MM.1S (cell line): ENCODE measurements around the gene AFAP1.

Source experiments
- DNase-seq: peaks from one replicate; pipeline ENCODE4 v3.0.0-alpha.2; 2015
- H2AFZ ChIP-seq: fragments of 300-600 bp; sonication (generic); 2 replicates; pipeline ENCODE4 v1.6.0; 2016; ENCODE audit warnings: antibody characterized with exemption, low read length
- H3F3A ChIP-seq: fragments of 300-600 bp; sonication (generic); 2 replicates; pipeline ENCODE4 v1.6.1; 2016; ENCODE audit warnings: mild to moderate bottlenecking, antibody characterized with exemption, low read length, moderate library complexity, mixed read lengths; ENCODE audit not compliant: insufficient read depth
- H3K27ac ChIP-seq: fragments of 300-600 bp; sonication (generic); 2 replicates; pipeline ENCODE4 v1.5.1; 2016; ENCODE audit warnings: mild to moderate bottlenecking, low read length
- H3K27me3 ChIP-seq: fragments of 300-600 bp; sonication (generic); replicated peaks from 2 replicates; pipeline ENCODE4 v1.6.0; 2016; ENCODE audit warnings: low read length; ENCODE audit not compliant: insufficient read depth
- H3K36me3 ChIP-seq: fragments of 300-600 bp; sonication (generic); replicated peaks from 2 replicates; pipeline ENCODE4 v1.6.1; 2016; ENCODE audit warnings: mild to moderate bottlenecking, low read length, mixed read lengths; ENCODE audit not compliant: insufficient read depth
- H3K4me1 ChIP-seq: fragments of 300-600 bp; sonication (generic); 2 replicates; pipeline ENCODE4 v1.6.1; 2016; ENCODE audit warnings: low read length, mixed read lengths
- H3K4me2 ChIP-seq: fragments of 300-600 bp; sonication (generic); 2 replicates; pipeline ENCODE4 v1.6.0; 2016; ENCODE audit warnings: low read depth, low read length
- H3K4me3 ChIP-seq: fragments of 300-600 bp; sonication (generic); 2 replicates; pipeline ENCODE4 v1.5.1; 2016; ENCODE audit warnings: low read length, mixed read lengths
- H3K79me2 ChIP-seq: fragments of 300-600 bp; sonication (generic); 2 replicates; pipeline ENCODE4 v1.6.1; 2016; ENCODE audit warnings: mixed run types, low read length, mixed read lengths
- H3K9ac ChIP-seq: fragments of 300-600 bp; sonication (generic); 2 replicates; pipeline ENCODE4 v1.6.1; 2016; ENCODE audit warnings: low read length, mixed read lengths
- H3K9me2 ChIP-seq: fragments of 300-600 bp; sonication (generic); replicated peaks from 2 replicates; pipeline ENCODE4 v1.6.1; 2016; ENCODE audit warnings: mild to moderate bottlenecking, low read length, mixed read lengths; ENCODE audit not compliant: insufficient read depth
- H3K9me3 ChIP-seq: fragments of 300-600 bp; sonication (generic); replicated peaks from 2 replicates; pipeline ENCODE4 v1.6.1; 2016; ENCODE audit warnings: mild to moderate bottlenecking, low read length, mixed read lengths; ENCODE audit not compliant: insufficient read depth
- H4K20me1 ChIP-seq: fragments of 300-600 bp; sonication (generic); 2 replicates; pipeline ENCODE4 v1.6.1; 2016; ENCODE audit warnings: mild to moderate bottlenecking, low read length, moderate library complexity, mixed read lengths; ENCODE audit not compliant: insufficient read depth
- EZH2 ChIP-seq: fragments of 300-600 bp; sonication (generic); optimal IDR thresholded peaks from 2 replicates; pipeline ENCODE3; 2017; ENCODE audit warnings: low read depth, mild to moderate bottlenecking, antibody characterized with exemption, low read length, mixed read lengths
- EZH2phosphoT487 ChIP-seq: fragments of 300-600 bp; sonication (generic); IDR thresholded peaks from 2 replicates; pipeline ENCODE4 v1.6.1; 2018; ENCODE audit warnings: antibody characterized with exemption, low read length
- TF ChIP-seq, protein P1 (sequence below): fragments of 300-600 bp; sonication (generic); IDR thresholded peaks from 2 replicates; pipeline ENCODE4 v1.5.1; 2016; ENCODE audit warnings: antibody characterized with exemption, low read length, mixed read lengths

Gene AFAP1

DNA sequence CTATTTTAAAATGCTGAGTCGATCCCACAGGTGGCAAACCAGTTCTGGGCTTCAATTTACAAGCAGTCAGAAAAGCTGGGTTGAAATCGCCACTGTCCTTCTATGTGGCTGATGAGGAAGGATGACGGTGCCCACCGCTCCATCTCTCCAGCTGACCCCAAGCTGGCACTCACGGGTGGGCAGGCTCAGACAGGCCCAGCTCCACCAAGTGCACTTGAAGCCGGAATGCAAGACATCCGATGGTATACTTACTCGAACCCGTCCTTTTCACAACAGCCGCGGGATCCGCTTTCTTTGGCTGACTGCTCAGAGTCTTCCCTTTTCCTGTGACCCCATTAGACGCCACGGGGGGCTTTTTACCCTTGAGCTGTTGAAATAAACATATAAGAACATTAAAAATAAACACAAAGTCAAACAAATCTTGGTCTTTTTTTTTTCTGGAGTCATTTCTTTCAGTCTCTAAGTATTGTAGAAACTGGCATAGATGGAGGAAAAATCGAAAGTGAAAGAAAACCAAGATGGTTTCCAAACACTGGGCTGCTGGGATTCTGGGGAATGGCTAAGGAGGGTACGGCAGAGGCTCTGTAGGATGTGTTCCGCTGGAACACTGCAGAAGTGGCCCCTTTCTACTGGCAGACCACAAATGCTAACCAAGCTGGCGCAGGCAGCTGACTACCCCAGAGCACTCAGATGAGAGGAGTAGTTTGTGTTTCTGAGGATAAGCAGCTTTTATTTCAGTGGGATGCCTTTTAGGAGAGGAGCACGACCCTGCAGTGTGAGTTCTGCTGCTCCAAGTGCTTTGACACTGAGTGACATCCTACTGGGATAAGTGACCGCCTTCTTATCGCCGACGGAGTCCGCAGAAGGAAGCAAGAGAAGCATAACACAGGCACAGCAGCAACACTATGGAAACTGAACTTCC, 160.9 kb downstream of the AFAP1 start:
- H2AFZ ChIP-seq = peak overlapping the region; percentile 16; the same call in 1 of the 2 replicates
- TF ChIP-seq EZH2 (no peak), EZH2phosphoT487 (no peak)
- TF ChIP-seq, protein P1, sequence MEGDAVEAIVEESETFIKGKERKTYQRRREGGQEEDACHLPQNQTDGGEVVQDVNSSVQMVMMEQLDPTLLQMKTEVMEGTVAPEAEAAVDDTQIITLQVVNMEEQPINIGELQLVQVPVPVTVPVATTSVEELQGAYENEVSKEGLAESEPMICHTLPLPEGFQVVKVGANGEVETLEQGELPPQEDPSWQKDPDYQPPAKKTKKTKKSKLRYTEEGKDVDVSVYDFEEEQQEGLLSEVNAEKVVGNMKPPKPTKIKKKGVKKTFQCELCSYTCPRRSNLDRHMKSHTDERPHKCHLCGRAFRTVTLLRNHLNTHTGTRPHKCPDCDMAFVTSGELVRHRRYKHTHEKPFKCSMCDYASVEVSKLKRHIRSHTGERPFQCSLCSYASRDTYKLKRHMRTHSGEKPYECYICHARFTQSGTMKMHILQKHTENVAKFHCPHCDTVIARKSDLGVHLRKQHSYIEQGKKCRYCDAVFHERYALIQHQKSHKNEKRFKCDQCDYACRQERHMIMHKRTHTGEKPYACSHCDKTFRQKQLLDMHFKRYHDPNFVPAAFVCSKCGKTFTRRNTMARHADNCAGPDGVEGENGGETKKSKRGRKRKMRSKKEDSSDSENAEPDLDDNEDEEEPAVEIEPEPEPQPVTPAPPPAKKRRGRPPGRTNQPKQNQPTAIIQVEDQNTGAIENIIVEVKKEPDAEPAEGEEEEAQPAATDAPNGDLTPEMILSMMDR = no peak
- H3K9ac ChIP-seq = no peak overlapping the region
- H4K20me1 ChIP-seq = no peaks in the 10 kb centered on the region
- peak overlapping the region; percentile 35 for H3K4me3 ChIP-seq
- H3K27ac ChIP-seq = no peak overlapping the region
- no peaks in the 10 kb centered on the region for H3K79me2 ChIP-seq
- H3F3A ChIP-seq = no peaks in the 10 kb centered on the region
- H3K27me3 ChIP-seq = peaks cover 75% of the 10 kb centered on the region
- H3K4me2 ChIP-seq = peak overlapping the region; percentile 58
- no peaks in the 10 kb centered on the region for H3K36me3 ChIP-seq
- no peaks in the 10 kb centered on the region for H3K9me3 ChIP-seq
- no peak for DNase-seq
- no peaks in the 10 kb centered on the region for H3K9me2 ChIP-seq
- no peaks in the 10 kb centered on the region for H3K4me1 ChIP-seq

DNA sequence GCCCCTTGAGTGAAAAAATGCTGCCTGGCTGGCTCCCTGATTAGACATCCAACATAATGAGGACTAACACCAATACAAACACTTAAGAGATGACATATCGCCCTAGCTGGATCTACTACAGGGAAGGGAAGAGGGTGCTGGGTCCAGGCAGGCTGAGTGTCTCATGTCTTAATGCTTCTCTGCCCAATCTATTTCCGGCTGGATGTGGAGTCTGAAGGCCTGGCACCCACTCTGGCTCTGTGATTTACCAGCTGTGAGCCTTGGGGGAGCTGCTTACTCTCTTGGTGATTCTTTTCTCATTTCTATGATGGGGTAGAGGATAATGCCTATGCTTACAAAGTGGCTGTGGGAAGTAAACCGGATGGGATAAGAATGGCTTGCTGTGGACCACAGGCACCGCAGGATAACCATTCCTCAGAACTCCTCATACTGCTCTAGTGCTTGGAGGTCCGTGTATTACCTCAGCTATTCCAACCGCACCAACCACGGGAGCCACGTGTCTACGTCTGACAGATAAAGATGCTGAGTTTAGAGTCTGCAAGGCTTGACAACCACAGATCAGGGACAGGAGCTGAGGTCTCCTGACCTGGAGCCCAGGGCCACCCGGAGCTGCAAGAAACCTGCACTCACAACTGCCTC, 161.7 kb downstream of the AFAP1 start:
- Histone ChIP-seq H3K79me2 (no peaks in the 10 kb centered on the region), H3K27me3 (peaks cover 72% of the 10 kb centered on the region), H3K9me3 (no peaks in the 10 kb centered on the region), H3K27ac (no peak overlapping the region), H3K36me3 (no peaks in the 10 kb centered on the region), H3K9me2 (no peaks in the 10 kb centered on the region), H3K4me1 (no peaks in the 10 kb centered on the region), H4K20me1 (no peaks in the 10 kb centered on the region), H3K4me3 (no peak overlapping the region), H2AFZ (no peak overlapping the region), H3F3A (no peaks in the 10 kb centered on the region), H3K4me2 (peak overlapping the region; percentile 58; the same call in 1 of the 2 replicates), H3K9ac (no peak overlapping the region)
- TF ChIP-seq, protein P1 = no peak
- TF ChIP-seq EZH2phosphoT487 (no peak), EZH2 (no peak)
- DNase-seq = no peak

DNA sequence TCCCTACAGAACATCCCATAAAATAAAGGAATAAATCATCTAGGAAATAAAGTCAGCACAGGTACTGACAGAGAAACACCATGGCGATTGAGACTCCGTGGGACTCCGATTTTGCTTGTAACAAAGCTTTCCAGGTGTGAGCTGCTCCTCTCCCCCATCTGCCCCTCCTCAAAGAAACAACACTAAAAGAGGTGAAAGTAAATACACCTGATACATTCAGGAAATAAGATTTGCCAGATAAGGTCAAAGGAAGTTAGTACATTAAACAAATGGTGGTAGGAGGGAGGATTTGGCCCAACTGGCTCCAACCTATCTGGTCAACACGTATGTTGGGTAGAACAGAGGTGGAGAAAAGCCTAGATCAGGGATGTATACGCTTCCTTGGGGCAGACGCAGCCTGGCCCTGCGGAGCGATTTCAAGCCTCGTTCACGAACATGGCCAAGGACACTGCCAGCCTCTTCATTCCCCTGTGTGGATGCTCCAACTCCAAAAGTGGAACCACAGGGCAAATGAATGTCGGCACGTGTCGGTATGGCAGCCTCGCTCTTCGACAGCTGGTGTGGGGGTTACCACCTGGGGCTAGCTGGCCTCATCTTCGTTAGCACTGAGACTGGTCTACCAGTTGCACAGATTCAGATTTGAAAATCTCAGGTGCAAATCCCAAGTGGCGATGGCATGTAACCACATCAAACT, 162.5 kb downstream of the AFAP1 start:
- H3K27me3 ChIP-seq = peaks cover 68% of the 10 kb centered on the region
- H3K36me3 ChIP-seq = no peaks in the 10 kb centered on the region
- H3K9me3 ChIP-seq = no peaks in the 10 kb centered on the region
- H3K4me2 ChIP-seq = no peak overlapping the region
- TF ChIP-seq, protein P1 = no peak
- TF ChIP-seq EZH2 = no peak
- no peak for TF ChIP-seq EZH2phosphoT487
- H4K20me1 ChIP-seq = no peaks in the 10 kb centered on the region
- DNase-seq = no peak
- H3K4me1 ChIP-seq = no peaks in the 10 kb centered on the region
- no peaks in the 10 kb centered on the region for H3K9me2 ChIP-seq
- H3K27ac ChIP-seq = no peak overlapping the region
- no peak overlapping the region for H3K9ac ChIP-seq
- H3F3A ChIP-seq = no peaks in the 10 kb centered on the region
- H3K4me3 ChIP-seq = no peak overlapping the region
- no peaks in the 10 kb centered on the region for H3K79me2 ChIP-seq
- no peak overlapping the region for H2AFZ ChIP-seq
